Fibroblast of the aortic adventitia (primary cell): ENCODE measurements around the gene ZFP82. TPM values are rescaled to one million over a fixed set of nuclear protein-coding genes. Genes with fewer than 3 reads are reported as not detected.
A peak's percentile ranks its signal among the peaks of the same experiment; 100 is the strongest.

Source experiments
- DNase-seq: peaks from one replicate; pipeline ENCODE4 v3.0.0-alpha.2; 2010; ENCODE audit warnings: low read depth
- H3K4me3 ChIP-seq: 2 replicates; pipeline ENCODE4 v1.5.1; 2011; ENCODE audit warnings: low read depth, mild to moderate bottlenecking, control low read depth, low read length, moderate library complexity
- CTCF ChIP-seq: IDR thresholded peaks from 2 replicates; pipeline ENCODE4 v1.5.1; 2011; ENCODE audit warnings: mild to moderate bottlenecking, low read length, control low read depth, inconsistent platforms; ENCODE audit not compliant: insufficient read depth
- total RNA-seq: library from RNA; depleted of rRNA; stranded (reverse); fragments of >200 nt; gene quantifications from 2 replicates; pipeline ENCODE4 v1.2.3, GENCODE V29; 2012; ENCODE audit warnings: low replicate concordance

The ZFP82 gene
- 7.7 and 12.6 TPM in 2 replicates for total RNA-seq

GRCh38 chr19:36418287-36419001 is at the start of gene ZFP82:
Gene ZFP82 (minus strand): TSS chr19:36418644. CDS start chr19:36409789, 8,855 bp downstream.
- no peak for TF ChIP-seq CTCF
- DNase-seq = peak; percentile 77
- peak within 1 kb of the TSS; percentile 68 for H3K4me3 ChIP-seq

- DNase-seq = peak; percentile 11
- no peak overlapping the region for H3K4me3 ChIP-seq
- no peak for TF ChIP-seq CTCF
Observed at GRCh38 chr19:36460046-36460445, 41.6 kb upstream of the ZFP82 start.

- no peak for TF ChIP-seq CTCF
- no peak for DNase-seq
- no peak overlapping the region for H3K4me3 ChIP-seq
Observed at GRCh38 chr19:36456831-36457230, 38.4 kb upstream of the ZFP82 start.

- H3K4me3 ChIP-seq = no peak overlapping the region
- TF ChIP-seq CTCF = no peak
- DNase-seq = no peak
Observed at GRCh38 chr19:36449059-36449670, 30.7 kb upstream of the ZFP82 start.

GRCh38 chr19:36441339-36441738 is 22.9 kb upstream of the ZFP82 start:
- H3K4me3 ChIP-seq = no peak overlapping the region
- no peak for TF ChIP-seq CTCF

GRCh38 chr19:36436531-36436930 is 18.1 kb upstream of the ZFP82 start:
- no peak for TF ChIP-seq CTCF
- no peak overlapping the region for H3K4me3 ChIP-seq
- no peak for DNase-seq

More at GRCh38 chr19:36441339-36441738, 22.9 kb upstream of the ZFP82 start:
- no peak for DNase-seq
